Memory B cell (primary cell): ENCODE data around the gene CDX2.
"Not testable (repeated sequence)": the region's sequence is repeated elsewhere in the genome, so short reads cannot be mapped to it uniquely, and the experiment has no call there.

ENCODE experiments used
- ATAC-seq: fragments of 150-1000 bp; cut with Tn5 transposase; 2 replicates; pipeline ENCODE4 v1.10.0; 2021; ENCODE audit warnings: low read depth, mild to moderate bottlenecking, moderate library complexity
- DNase-seq, 2 donors: peaks; one replicate each; pipeline ENCODE4 v3.0.0; 2022; ENCODE audit warnings: low spot score in 2 of 2
- H3K27ac Mint-ChIP-seq: one replicate; pipeline ENCODE4 v1.8.0; 2022; ENCODE audit warnings: mild to moderate bottlenecking, moderate library complexity, mixed read lengths
- H3K27me3 Mint-ChIP-seq: one replicate; pipeline ENCODE4 v1.8.0; 2022; ENCODE audit warnings: mixed read lengths
- H3K36me3 Mint-ChIP-seq: one replicate; pipeline ENCODE4 v1.8.0; 2022; ENCODE audit warnings: mild to moderate bottlenecking, mixed read lengths
- H3K4me1 Mint-ChIP-seq: one replicate; pipeline ENCODE4 v1.8.0; 2022; ENCODE audit warnings: mixed read lengths
- H3K4me3 Mint-ChIP-seq: one replicate; pipeline ENCODE4 v1.8.0; 2022; ENCODE audit warnings: mild to moderate bottlenecking, moderate library complexity, mixed read lengths
- H3K9me3 Mint-ChIP-seq: one replicate; pipeline ENCODE4 v1.8.0; 2022; ENCODE audit warnings: mixed read lengths

Gene CDX2, protein sequence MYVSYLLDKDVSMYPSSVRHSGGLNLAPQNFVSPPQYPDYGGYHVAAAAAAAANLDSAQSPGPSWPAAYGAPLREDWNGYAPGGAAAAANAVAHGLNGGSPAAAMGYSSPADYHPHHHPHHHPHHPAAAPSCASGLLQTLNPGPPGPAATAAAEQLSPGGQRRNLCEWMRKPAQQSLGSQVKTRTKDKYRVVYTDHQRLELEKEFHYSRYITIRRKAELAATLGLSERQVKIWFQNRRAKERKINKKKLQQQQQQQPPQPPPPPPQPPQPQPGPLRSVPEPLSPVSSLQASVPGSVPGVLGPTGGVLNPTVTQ

GRCh38 chr13:27969082-27969865 is at the start of gene CDX2:
TSS of gene CDX2 (minus strand) at chr13:27969315. CDS start at chr13:27969006, 309 bp downstream.
- H3K9me3 Mint-ChIP-seq: no peaks in the 10 kb centered on the region
- peaks cover 19% of the 10 kb centered on the region for H3K4me1 Mint-ChIP-seq
- no peak for ATAC-seq
- peaks cover 39% of the 10 kb centered on the region for H3K27me3 Mint-ChIP-seq
- H3K36me3 Mint-ChIP-seq: no peaks in the 10 kb centered on the region
- peak within 1 kb of the TSS; percentile 67 for H3K4me3 Mint-ChIP-seq
- no peak for DNase-seq
- H3K27ac Mint-ChIP-seq: peak within 1 kb of the TSS; percentile 7

DNA sequence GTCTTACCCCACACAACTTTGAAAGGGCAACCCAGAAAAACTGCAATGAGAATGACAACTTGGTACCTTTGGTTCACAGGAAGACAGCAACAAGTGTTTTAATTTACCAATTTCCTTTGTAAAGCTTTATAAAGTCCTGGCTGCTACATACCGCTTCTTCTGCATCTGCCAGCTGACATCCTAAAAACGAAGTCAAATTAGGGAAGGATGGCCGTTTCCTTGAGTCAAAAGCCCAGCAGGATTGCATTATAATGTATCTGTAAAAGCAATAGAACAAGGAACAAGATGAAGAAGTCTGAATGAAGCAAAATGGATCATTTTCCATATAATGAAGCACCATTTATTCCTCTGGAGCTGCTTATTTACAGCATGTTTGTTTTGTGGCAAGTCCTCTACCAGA is 45.2 kb upstream of the CDX2 start:
- ATAC-seq: no peak

GRCh38 chr13:28013482-28013881 is 44.4 kb upstream of the CDX2 start:
- H3K4me1 Mint-ChIP-seq: peaks cover 11% of the 10 kb centered on the region
- H3K4me3 Mint-ChIP-seq: no peak overlapping the region
- H3K27me3 Mint-ChIP-seq: no peaks in the 10 kb centered on the region
- no peak for ATAC-seq
- peak overlapping the region; percentile 65 for H3K27ac Mint-ChIP-seq
- no peak for DNase-seq
- no peaks in the 10 kb centered on the region for H3K36me3 Mint-ChIP-seq
- H3K9me3 Mint-ChIP-seq: no peaks in the 10 kb centered on the region

More for the DNA sequence above, 45.2 kb upstream of the CDX2 start:
- DNase-seq: no peak
- H3K36me3 Mint-ChIP-seq: no peaks in the 10 kb centered on the region
- no peak overlapping the region for H3K4me3 Mint-ChIP-seq
- peaks cover 11% of the 10 kb centered on the region for H3K4me1 Mint-ChIP-seq
- H3K9me3 Mint-ChIP-seq: no peaks in the 10 kb centered on the region
- no peak overlapping the region for H3K27ac Mint-ChIP-seq
- H3K27me3 Mint-ChIP-seq: no peaks in the 10 kb centered on the region

DNA sequence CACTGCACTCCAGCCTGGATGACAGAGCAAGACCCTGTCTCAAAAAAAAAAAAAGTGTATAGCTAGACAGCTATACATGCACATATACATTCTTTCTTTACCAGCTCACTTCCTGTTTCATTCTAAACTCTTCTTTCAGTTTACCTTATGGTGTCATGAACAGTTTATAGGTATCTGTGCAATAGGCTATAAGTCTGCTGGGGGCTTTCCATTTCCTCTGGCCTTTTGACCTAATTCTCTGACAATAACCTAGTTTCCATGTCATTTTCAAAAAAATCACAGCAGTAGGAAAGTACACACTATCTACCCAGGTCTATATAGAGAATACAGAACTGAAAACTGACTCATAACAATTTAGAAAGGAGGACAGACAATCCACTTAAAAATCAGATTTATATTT is 43.8 kb upstream of the CDX2 start:
- Mint-ChIP-seq H3K4me3 (no peak overlapping the region), H3K9me3 (no peaks in the 10 kb centered on the region), H3K27ac (peak overlapping the region; percentile 65), H3K27me3 (no peaks in the 10 kb centered on the region), H3K36me3 (no peaks in the 10 kb centered on the region), H3K4me1 (peaks cover 11% of the 10 kb centered on the region)
- no peak for DNase-seq
- ATAC-seq: peak; percentile 81

DNA sequence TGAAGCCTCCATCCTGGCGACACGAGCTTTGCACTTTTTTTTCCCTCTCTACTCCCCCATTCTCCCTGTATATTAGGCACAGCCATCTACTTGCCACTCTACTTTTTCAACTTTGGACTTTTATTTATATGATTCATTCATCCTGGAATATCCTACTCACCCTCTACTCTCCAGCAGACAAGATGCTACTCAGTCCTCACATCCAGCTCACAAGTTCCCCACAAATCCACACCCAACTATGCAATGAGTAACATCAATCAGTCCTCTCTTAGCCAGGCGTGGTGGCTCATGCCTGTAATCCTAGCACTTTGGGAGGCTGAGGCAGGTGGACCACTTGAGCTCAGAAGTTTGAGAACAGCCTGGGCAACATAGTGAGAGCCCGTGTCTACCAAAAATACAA is 43.3 kb upstream of the CDX2 start:
- no peak overlapping the region for H3K4me3 Mint-ChIP-seq
- ATAC-seq (no peak), DNase-seq (no peak)
- H3K9me3 Mint-ChIP-seq: no peaks in the 10 kb centered on the region
- no peaks in the 10 kb centered on the region for H3K27me3 Mint-ChIP-seq
- no peak overlapping the region for H3K27ac Mint-ChIP-seq
- no peaks in the 10 kb centered on the region for H3K36me3 Mint-ChIP-seq
- peaks cover 11% of the 10 kb centered on the region for H3K4me1 Mint-ChIP-seq

DNA sequence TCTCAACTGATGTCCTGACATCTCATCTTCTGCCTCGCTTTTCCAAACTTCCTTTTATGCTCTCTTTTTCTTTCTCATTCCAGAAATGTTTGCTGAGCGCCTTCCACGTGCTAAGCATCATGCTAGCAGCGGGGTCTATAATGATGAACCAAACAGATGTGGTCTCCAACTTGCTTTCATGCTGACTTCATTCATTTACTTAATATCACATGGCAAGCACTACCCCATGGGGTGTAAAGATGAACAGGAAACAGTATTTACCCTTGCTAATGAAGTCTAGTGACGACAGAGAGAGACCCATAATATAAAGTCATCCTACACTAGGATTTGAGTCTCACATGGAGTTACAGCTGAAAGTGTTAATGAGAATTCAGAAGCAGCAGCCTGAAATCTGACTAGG is 40.9 kb upstream of the CDX2 start:
- no peaks in the 10 kb centered on the region for H3K9me3 Mint-ChIP-seq
- no peak overlapping the region for H3K4me3 Mint-ChIP-seq
- H3K4me1 Mint-ChIP-seq: peaks cover 15% of the 10 kb centered on the region
- H3K36me3 Mint-ChIP-seq: no peaks in the 10 kb centered on the region
- no peak overlapping the region for H3K27ac Mint-ChIP-seq
- ATAC-seq (no peak), DNase-seq (no peak)
- H3K27me3 Mint-ChIP-seq: no peaks in the 10 kb centered on the region

GRCh38 chr13:28005016-28005415 is 35.9 kb upstream of the CDX2 start:
- not testable (repeated sequence) for H3K27ac Mint-ChIP-seq, H3K9me3 Mint-ChIP-seq, H3K27me3 Mint-ChIP-seq, H3K4me3 Mint-ChIP-seq, H3K36me3 Mint-ChIP-seq, H3K4me1 Mint-ChIP-seq, DNase-seq, ATAC-seq

- no peaks in the 10 kb centered on the region for H3K36me3 Mint-ChIP-seq
- no peak overlapping the region for H3K4me3 Mint-ChIP-seq
- no peak for DNase-seq
- H3K27ac Mint-ChIP-seq: no peak overlapping the region
- H3K4me1 Mint-ChIP-seq: peaks cover 11% of the 10 kb centered on the region
- H3K9me3 Mint-ChIP-seq: no peaks in the 10 kb centered on the region
- no peak for ATAC-seq
- no peaks in the 10 kb centered on the region for H3K27me3 Mint-ChIP-seq
Measured at GRCh38 chr13:28002886-28003698, 34.0 kb upstream of the CDX2 start.

DNA sequence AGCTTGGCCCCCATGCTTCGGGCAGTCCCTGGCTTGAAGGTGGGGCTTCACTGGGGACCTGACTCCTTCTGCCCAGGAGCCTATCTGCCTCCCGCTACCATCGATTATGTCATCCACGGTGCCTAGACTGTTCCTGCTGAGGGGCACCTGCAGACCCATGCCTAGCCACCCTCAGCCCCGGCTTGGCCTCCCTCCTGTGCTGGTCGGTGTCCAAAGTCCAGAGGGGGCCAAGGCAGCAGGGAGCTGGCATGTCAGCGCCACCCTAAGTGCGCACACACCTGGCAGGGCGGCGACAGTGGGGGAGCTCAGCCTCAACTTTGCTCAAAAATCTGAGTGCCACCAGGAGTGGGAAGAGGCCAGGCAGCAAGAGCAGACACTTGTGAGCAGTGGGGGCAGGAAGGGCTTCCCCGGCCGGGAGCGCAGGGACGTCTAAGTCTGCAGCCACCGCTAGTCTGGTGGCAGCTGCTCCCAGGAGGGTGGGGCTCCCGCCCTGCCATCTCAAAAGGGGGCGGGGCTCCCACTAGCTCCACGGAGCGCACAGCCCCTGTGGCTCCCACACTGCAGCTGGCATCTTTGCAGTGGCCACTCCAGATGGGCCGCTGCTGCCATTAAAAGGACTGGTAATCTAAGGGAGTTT is 32.8 kb upstream of the CDX2 start:
- H3K27me3 Mint-ChIP-seq: no peaks in the 10 kb centered on the region
- H3K4me3 Mint-ChIP-seq: no peak overlapping the region
- ATAC-seq (no peak), DNase-seq (no peak)
- H3K36me3 Mint-ChIP-seq: no peaks in the 10 kb centered on the region
- H3K27ac Mint-ChIP-seq: no peak overlapping the region
- H3K4me1 Mint-ChIP-seq: peaks cover 14% of the 10 kb centered on the region
- H3K9me3 Mint-ChIP-seq: no peaks in the 10 kb centered on the region

GRCh38 chr13:28001049-28001448 is 31.9 kb upstream of the CDX2 start:
- Mint-ChIP-seq H3K4me1 (peaks cover 11% of the 10 kb centered on the region), H3K36me3 (no peaks in the 10 kb centered on the region), H3K27me3 (no peaks in the 10 kb centered on the region), H3K4me3 (no peak overlapping the region), H3K27ac (no peak overlapping the region), H3K9me3 (no peaks in the 10 kb centered on the region)
- no peak for DNase-seq
- ATAC-seq: no peak

DNA sequence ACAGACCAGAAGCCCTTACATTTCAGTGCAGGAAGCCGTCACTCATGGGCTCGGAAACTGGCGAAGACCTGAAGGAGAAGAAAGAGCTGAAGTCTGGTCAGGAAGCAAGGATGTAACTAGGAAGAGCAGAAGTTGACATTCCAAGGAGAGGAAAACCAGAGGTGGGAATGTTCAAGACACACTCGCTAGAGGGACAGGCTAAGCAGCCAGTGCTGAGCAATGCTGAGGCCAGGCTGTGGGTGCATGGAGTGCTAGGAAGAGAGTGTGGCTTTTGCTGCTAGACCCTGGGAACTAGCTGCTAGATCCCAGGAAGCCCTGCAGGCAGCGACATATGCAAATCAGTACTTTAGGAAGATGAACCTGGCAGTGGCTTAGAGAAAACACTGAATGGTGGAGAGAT is 31.5 kb upstream of the CDX2 start:
- peaks cover 11% of the 10 kb centered on the region for H3K4me1 Mint-ChIP-seq
- no peaks in the 10 kb centered on the region for H3K9me3 Mint-ChIP-seq
- ATAC-seq (no peak), DNase-seq (no peak)
- no peaks in the 10 kb centered on the region for H3K27me3 Mint-ChIP-seq
- no peak overlapping the region for H3K27ac Mint-ChIP-seq
- no peaks in the 10 kb centered on the region for H3K36me3 Mint-ChIP-seq
- H3K4me3 Mint-ChIP-seq: no peak overlapping the region

- Mint-ChIP-seq H3K27ac (no peak overlapping the region), H3K27me3 (no peaks in the 10 kb centered on the region), H3K9me3 (no peaks in the 10 kb centered on the region), H3K4me1 (peaks cover 11% of the 10 kb centered on the region), H3K36me3 (no peaks in the 10 kb centered on the region), H3K4me3 (no peak overlapping the region)
- DNase-seq: no peak
- ATAC-seq: peak; percentile 84
Measured at GRCh38 chr13:27997904-27998522, 28.9 kb upstream of the CDX2 start.

DNA sequence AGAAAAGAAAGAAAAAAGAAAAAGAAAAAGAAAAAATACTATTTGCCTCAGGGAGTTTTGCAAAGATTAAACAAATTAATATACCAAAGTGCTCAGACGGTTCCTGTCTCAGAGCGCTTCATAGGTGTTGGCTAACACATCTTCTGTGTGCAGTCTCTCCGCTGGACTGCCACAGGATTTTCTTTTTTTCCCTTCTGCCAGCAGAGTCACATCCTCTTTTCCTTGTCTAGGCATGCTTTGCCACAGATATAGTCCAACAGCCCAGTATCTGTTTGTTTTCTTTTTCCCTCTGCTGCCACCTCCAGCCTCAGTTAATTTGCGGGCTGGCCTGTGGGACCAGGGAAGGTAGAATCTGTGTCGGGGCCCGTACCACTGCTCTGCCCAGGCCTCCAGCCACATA is 22.8 kb upstream of the CDX2 start:
- DNase-seq (no peak), ATAC-seq (no peak)
- no peak overlapping the region for H3K4me3 Mint-ChIP-seq
- H3K27ac Mint-ChIP-seq: no peak overlapping the region
- no peaks in the 10 kb centered on the region for H3K9me3 Mint-ChIP-seq
- H3K4me1 Mint-ChIP-seq: no peaks in the 10 kb centered on the region
- H3K27me3 Mint-ChIP-seq: no peaks in the 10 kb centered on the region
- H3K36me3 Mint-ChIP-seq: no peaks in the 10 kb centered on the region
